GM12873 (cell line): ENCODE data around the gene POU3F1.

Experiments used
- CTCF ChIP-seq: IDR thresholded peaks from 2 replicates; pipeline ENCODE4 v1.5.1; 2012; ENCODE audit warnings: low read depth, mild to moderate bottlenecking, moderate library complexity, low read length, control low read depth; ENCODE audit not compliant: insufficient read depth; ENCODE audit errors: missing control alignments

The POU3F1 gene

GRCh38 chr1:37998089-37998808, 48.3 kb downstream of the POU3F1 start:
- TF ChIP-seq CTCF, result no peak

GRCh38 chr1:37997256-37998088, 49.1 kb downstream of the POU3F1 start:
- TF ChIP-seq CTCF, result no peak

- TF ChIP-seq CTCF, result no peak
Measured at GRCh38 chr1:37995751-37996345, 50.7 kb downstream of the POU3F1 start.

GRCh38 chr1:37994886-37995566, 51.6 kb downstream of the POU3F1 start:
- TF ChIP-seq CTCF, result no peak
